ENCODE measurements around the gene TERT.
"Not testable (repeated sequence)": the region's sequence is repeated elsewhere in the genome, so short reads cannot be mapped to it uniquely, and the experiment has no call there.

The TERT gene

GRCh38 chr5:1268056-1268455 is 26.8 kb downstream of the TERT start:
- Histone ChIP-seq H3K4me3 (no peak overlapping the region), H3K4me1 (no peaks in the 10 kb centered on the region), H3K9me3 (no peaks in the 10 kb centered on the region), H3K36me3 (replicated peaks) (peaks cover 8% of the 10 kb centered on the region), H3K27me3 (ENCODE audit: low read depth) (no peaks in the 10 kb centered on the region)
- in situ Hi-C loops (cut with MboI; ENCODE audit: low sequenced_read_pairs): no loop called here
- DNase-seq (ENCODE audit: low spot score in 2 of 2): no peak

GRCh38 chr5:1267464-1267863 is 27.4 kb downstream of the TERT start:
- DNase-seq (ENCODE audit: low spot score in 2 of 2); H3K27me3 ChIP-seq (ENCODE audit: low read depth); H3K9me3 ChIP-seq; in situ Hi-C loops (cut with MboI; ENCODE audit: low sequenced_read_pairs); H3K4me3 ChIP-seq; H3K4me1 ChIP-seq; H3K36me3 ChIP-seq (replicated peaks): not testable (repeated sequence)

GRCh38 chr5:1266791-1267190 is 28.1 kb downstream of the TERT start:
- in situ Hi-C loops (cut with MboI; ENCODE audit: low sequenced_read_pairs): no loop called here
- no peak for DNase-seq (ENCODE audit: low spot score in 2 of 2)
- H3K36me3 ChIP-seq (replicated peaks): peaks cover 8% of the 10 kb centered on the region
- H3K4me3 ChIP-seq: no peak overlapping the region
- H3K9me3 ChIP-seq: no peaks in the 10 kb centered on the region
- no peaks in the 10 kb centered on the region for H3K27me3 ChIP-seq (ENCODE audit: low read depth)
- no peaks in the 10 kb centered on the region for H3K4me1 ChIP-seq

- in situ Hi-C loops (cut with MboI; ENCODE audit: low sequenced_read_pairs): no loop called here
- no peak for DNase-seq (ENCODE audit: low spot score in 2 of 2)
Measured at GRCh38 chr5:1265461-1266455, 29.1 kb downstream of the TERT start.

GRCh38 chr5:1265026-1265425 is 29.8 kb downstream of the TERT start:
- in situ Hi-C loops (cut with MboI; ENCODE audit: low sequenced_read_pairs): no loop called here
- Histone ChIP-seq H3K36me3 (replicated peaks) (peaks cover 8% of the 10 kb centered on the region), H3K4me1 (no peaks in the 10 kb centered on the region), H3K9me3 (no peaks in the 10 kb centered on the region), H3K4me3 (no peak overlapping the region), H3K27me3 (ENCODE audit: low read depth) (no peaks in the 10 kb centered on the region)
- DNase-seq (ENCODE audit: low spot score in 2 of 2): no peak

More at GRCh38 chr5:1265461-1266455, 29.1 kb downstream of the TERT start:
- Histone ChIP-seq H3K36me3 (replicated peaks) (peaks cover 8% of the 10 kb centered on the region), H3K4me1 (no peaks in the 10 kb centered on the region), H3K4me3 (no peak overlapping the region), H3K27me3 (ENCODE audit: low read depth) (no peaks in the 10 kb centered on the region), H3K9me3 (no peaks in the 10 kb centered on the region)

GRCh38 chr5:1264211-1264610 is 30.7 kb downstream of the TERT start:
- Histone ChIP-seq H3K36me3 (replicated peaks) (peaks cover 8% of the 10 kb centered on the region), H3K4me1 (no peaks in the 10 kb centered on the region), H3K4me3 (no peak overlapping the region), H3K9me3 (no peaks in the 10 kb centered on the region), H3K27me3 (ENCODE audit: low read depth) (no peaks in the 10 kb centered on the region)
- DNase-seq (ENCODE audit: low spot score in 2 of 2): no peak
- in situ Hi-C loops (cut with MboI; ENCODE audit: low sequenced_read_pairs): no loop called here

GRCh38 chr5:1262381-1262780 is 32.5 kb downstream of the TERT start:
- Histone ChIP-seq H3K4me3 (no peak overlapping the region), H3K27me3 (ENCODE audit: low read depth) (no peaks in the 10 kb centered on the region), H3K4me1 (no peaks in the 10 kb centered on the region), H3K36me3 (replicated peaks) (peaks cover 6% of the 10 kb centered on the region), H3K9me3 (no peaks in the 10 kb centered on the region)
- no peak for DNase-seq (ENCODE audit: low spot score in 2 of 2)
- in situ Hi-C loops (cut with MboI; ENCODE audit: low sequenced_read_pairs): no loop called here

- no peaks in the 10 kb centered on the region for H3K9me3 ChIP-seq
- no peak for DNase-seq (ENCODE audit: low spot score in 2 of 2)
- no peaks in the 10 kb centered on the region for H3K4me1 ChIP-seq
- H3K27me3 ChIP-seq (ENCODE audit: low read depth): no peaks in the 10 kb centered on the region
- no peak overlapping the region for H3K4me3 ChIP-seq
- peaks cover 5% of the 10 kb centered on the region for H3K36me3 ChIP-seq (replicated peaks)
- in situ Hi-C loops (cut with MboI; ENCODE audit: low sequenced_read_pairs): no loop called here
Measured at GRCh38 chr5:1261643-1262042, 33.2 kb downstream of the TERT start.

GRCh38 chr5:1259806-1260480 is 34.9 kb downstream of the TERT start:
- H3K36me3 ChIP-seq (replicated peaks): no peaks in the 10 kb centered on the region; the same call in 1 of the 2 replicates
- no peaks in the 10 kb centered on the region for H3K9me3 ChIP-seq
- no peak overlapping the region for H3K4me3 ChIP-seq
- in situ Hi-C loops (cut with MboI; ENCODE audit: low sequenced_read_pairs): no loop called here
- DNase-seq (ENCODE audit: low spot score in 2 of 2): no peak
- no peaks in the 10 kb centered on the region for H3K27me3 ChIP-seq (ENCODE audit: low read depth)
- no peaks in the 10 kb centered on the region for H3K4me1 ChIP-seq

GRCh38 chr5:1257841-1258240 is 37.0 kb downstream of the TERT start:
- no peaks in the 10 kb centered on the region for H3K9me3 ChIP-seq
- H3K4me3 ChIP-seq: no peak overlapping the region
- in situ Hi-C loops (cut with MboI; ENCODE audit: low sequenced_read_pairs): no loop called here
- no peak for DNase-seq (ENCODE audit: low spot score in 2 of 2)
- no peaks in the 10 kb centered on the region for H3K27me3 ChIP-seq (ENCODE audit: low read depth)
- H3K36me3 ChIP-seq (replicated peaks): no peaks in the 10 kb centered on the region; the same call in 1 of the 2 replicates
- no peaks in the 10 kb centered on the region for H3K4me1 ChIP-seq

- Histone ChIP-seq H3K9me3 (no peaks in the 10 kb centered on the region), H3K4me1 (no peaks in the 10 kb centered on the region), H3K36me3 (replicated peaks) (no peaks in the 10 kb centered on the region; the same call in 1 of the 2 replicates), H3K27me3 (ENCODE audit: low read depth) (no peaks in the 10 kb centered on the region), H3K4me3 (no peak overlapping the region)
- in situ Hi-C loops (cut with MboI; ENCODE audit: low sequenced_read_pairs): no loop called here
- no peak for DNase-seq (ENCODE audit: low spot score in 2 of 2)
Measured at GRCh38 chr5:1257363-1257762, 37.5 kb downstream of the TERT start.

- Histone ChIP-seq H3K9me3 (no peaks in the 10 kb centered on the region), H3K36me3 (replicated peaks) (no peaks in the 10 kb centered on the region; the same call in 1 of the 2 replicates), H3K4me3 (no peak overlapping the region), H3K4me1 (no peaks in the 10 kb centered on the region), H3K27me3 (ENCODE audit: low read depth) (no peaks in the 10 kb centered on the region)
- in situ Hi-C loops (cut with MboI; ENCODE audit: low sequenced_read_pairs): no loop called here
- no peak for DNase-seq (ENCODE audit: low spot score in 2 of 2)
Measured at GRCh38 chr5:1256776-1257175, 38.1 kb downstream of the TERT start.

GRCh38 chr5:1255081-1255561 is 39.7 kb downstream of the TERT start:
- H3K4me3 ChIP-seq: no peak overlapping the region
- H3K27me3 ChIP-seq (ENCODE audit: low read depth): no peaks in the 10 kb centered on the region; the same call in 1 of the 2 replicates
- H3K4me1 ChIP-seq: no peaks in the 10 kb centered on the region
- in situ Hi-C loops (cut with MboI; ENCODE audit: low sequenced_read_pairs): no loop called here
- no peak for DNase-seq (ENCODE audit: low spot score in 2 of 2)
- H3K9me3 ChIP-seq: no peaks in the 10 kb centered on the region
- no peaks in the 10 kb centered on the region for H3K36me3 ChIP-seq (replicated peaks)

GRCh38 chr5:1254196-1254595 is 40.7 kb downstream of the TERT start:
- no peak for DNase-seq (ENCODE audit: low spot score in 2 of 2)
- Histone ChIP-seq H3K4me3 (no peak overlapping the region), H3K9me3 (no peaks in the 10 kb centered on the region), H3K27me3 (ENCODE audit: low read depth) (no peaks in the 10 kb centered on the region; the same call in 1 of the 2 replicates), H3K4me1 (no peaks in the 10 kb centered on the region), H3K36me3 (replicated peaks) (no peaks in the 10 kb centered on the region)
- in situ Hi-C loops (cut with MboI; ENCODE audit: low sequenced_read_pairs): no loop called here
